HG03571 (cell line): ENCODE measurements around the gene KRT20.

Experiments used
- ATAC-seq: cut with Tn5 transposase; IDR thresholded peaks from one replicate; pipeline ENCODE4 v1.9.1; 2021; ENCODE audit not compliant: unreplicated experiment

The KRT20 gene

GRCh38 chr17:40854175-40854814 lies 30.7 kb downstream of the KRT20 start:
- ATAC-seq = no peak

GRCh38 chr17:40852364-40852763 lies 32.7 kb downstream of the KRT20 start:
- no peak for ATAC-seq

GRCh38 chr17:40850293-40850972 lies 34.6 kb downstream of the KRT20 start:
- ATAC-seq = no peak

- no peak for ATAC-seq
Measured at GRCh38 chr17:40849723-40850122, 35.3 kb downstream of the KRT20 start.

- ATAC-seq = no peak
Measured at GRCh38 chr17:40848583-40849235, 36.3 kb downstream of the KRT20 start.

GRCh38 chr17:40846515-40847144 lies 38.4 kb downstream of the KRT20 start:
- ATAC-seq = no peak

- ATAC-seq = no peak
Measured at GRCh38 chr17:40844671-40845107, 40.4 kb downstream of the KRT20 start.

- ATAC-seq = no peak
Measured at GRCh38 chr17:40843242-40843641, 41.8 kb downstream of the KRT20 start.

- ATAC-seq = no peak
Measured at GRCh38 chr17:40841246-40841645, 43.8 kb downstream of the KRT20 start.

GRCh38 chr17:40839194-40839593 lies 45.8 kb downstream of the KRT20 start:
- no peak for ATAC-seq

GRCh38 chr17:40836020-40836419 lies 49.0 kb downstream of the KRT20 start:
- ATAC-seq = no peak

- no peak for ATAC-seq
Measured at GRCh38 chr17:40833882-40834281, 51.2 kb downstream of the KRT20 start.

GRCh38 chr17:40832840-40833239 lies 52.2 kb downstream of the KRT20 start:
- ATAC-seq = no peak

GRCh38 chr17:40830085-40830776 lies 54.8 kb downstream of the KRT20 start:
- no peak for ATAC-seq

- ATAC-seq = no peak
Measured at GRCh38 chr17:40828454-40829044, 56.5 kb downstream of the KRT20 start.

GRCh38 chr17:40827746-40828453 lies 57.1 kb downstream of the KRT20 start:
- ATAC-seq = no peak
